GM12864 (cell line): ENCODE measurements around the gene SMAD2.

Source experiments
- DNase-seq: peaks from one replicate; pipeline ENCODE4 v3.0.0-alpha.2; 2011; ENCODE audit warnings: low read depth
- H3K4me3 ChIP-seq: 2 replicates; pipeline ENCODE4 v1.5.1; 2011; ENCODE audit warnings: mild to moderate bottlenecking, low read depth, low read length, control low read depth
- TF ChIP-seq, protein P1 (sequence below): IDR thresholded peaks from 2 replicates; pipeline ENCODE4 v1.5.1; 2011; ENCODE audit warnings: low read depth, mild to moderate bottlenecking, moderate library complexity, low read length, control low read depth, inconsistent platforms; ENCODE audit errors: missing control alignments

Gene SMAD2

GRCh38 chr18:47793609-47794008, 136.8 kb downstream of the SMAD2 start:
- no peak overlapping the region for H3K4me3 ChIP-seq
- TF ChIP-seq, protein P1, sequence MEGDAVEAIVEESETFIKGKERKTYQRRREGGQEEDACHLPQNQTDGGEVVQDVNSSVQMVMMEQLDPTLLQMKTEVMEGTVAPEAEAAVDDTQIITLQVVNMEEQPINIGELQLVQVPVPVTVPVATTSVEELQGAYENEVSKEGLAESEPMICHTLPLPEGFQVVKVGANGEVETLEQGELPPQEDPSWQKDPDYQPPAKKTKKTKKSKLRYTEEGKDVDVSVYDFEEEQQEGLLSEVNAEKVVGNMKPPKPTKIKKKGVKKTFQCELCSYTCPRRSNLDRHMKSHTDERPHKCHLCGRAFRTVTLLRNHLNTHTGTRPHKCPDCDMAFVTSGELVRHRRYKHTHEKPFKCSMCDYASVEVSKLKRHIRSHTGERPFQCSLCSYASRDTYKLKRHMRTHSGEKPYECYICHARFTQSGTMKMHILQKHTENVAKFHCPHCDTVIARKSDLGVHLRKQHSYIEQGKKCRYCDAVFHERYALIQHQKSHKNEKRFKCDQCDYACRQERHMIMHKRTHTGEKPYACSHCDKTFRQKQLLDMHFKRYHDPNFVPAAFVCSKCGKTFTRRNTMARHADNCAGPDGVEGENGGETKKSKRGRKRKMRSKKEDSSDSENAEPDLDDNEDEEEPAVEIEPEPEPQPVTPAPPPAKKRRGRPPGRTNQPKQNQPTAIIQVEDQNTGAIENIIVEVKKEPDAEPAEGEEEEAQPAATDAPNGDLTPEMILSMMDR, result no peak

GRCh38 chr18:47791461-47791985, 138.9 kb downstream of the SMAD2 start:
- TF ChIP-seq, protein P1, result no peak
- no peak overlapping the region for H3K4me3 ChIP-seq
- no peak for DNase-seq

More at GRCh38 chr18:47793609-47794008, 136.8 kb downstream of the SMAD2 start:
- no peak for DNase-seq

GRCh38 chr18:47790036-47790435, 140.4 kb downstream of the SMAD2 start:
- TF ChIP-seq, protein P1, result no peak
- DNase-seq, result no peak
- no peak overlapping the region for H3K4me3 ChIP-seq

DNA sequence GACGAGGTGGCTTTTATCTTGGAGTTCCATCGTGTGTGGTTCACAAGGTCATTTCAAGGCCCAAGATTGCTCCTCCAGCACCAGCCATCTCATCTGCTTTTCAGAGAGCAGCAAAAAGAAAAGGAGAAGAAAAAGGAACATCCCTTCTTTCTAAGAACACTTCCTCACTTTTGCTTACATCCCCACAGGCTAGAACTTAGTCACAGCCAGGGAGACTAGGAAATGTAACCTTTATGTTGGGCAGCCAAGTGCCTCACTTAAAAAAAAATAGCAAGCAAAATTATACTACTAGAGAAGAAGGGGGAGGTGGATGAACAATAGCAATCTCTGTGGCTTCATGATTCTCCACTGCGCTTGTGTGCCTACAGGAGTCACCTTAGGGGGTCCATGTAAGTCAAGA, 141.8 kb downstream of the SMAD2 start:
- DNase-seq, result no peak
- TF ChIP-seq, protein P1, result no peak
- no peak overlapping the region for H3K4me3 ChIP-seq

DNA sequence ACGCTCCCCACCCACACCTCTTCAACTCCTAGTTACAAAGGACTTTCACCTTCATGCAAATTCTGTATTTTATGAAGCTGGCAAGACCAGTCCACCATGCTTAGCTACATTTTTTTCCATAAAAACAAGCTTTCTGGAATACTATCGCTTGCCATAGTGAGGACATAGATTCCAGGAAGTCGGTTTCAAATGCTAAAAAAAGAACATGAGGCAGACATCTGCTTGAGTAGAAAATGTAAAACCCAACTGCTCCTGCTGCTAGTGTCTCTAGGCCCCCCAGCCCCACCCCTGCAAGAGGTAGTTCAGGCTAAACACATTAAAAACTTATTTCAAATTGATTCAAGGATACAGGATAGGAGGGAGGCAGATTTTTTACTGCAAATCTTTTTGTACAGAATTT, 148.9 kb downstream of the SMAD2 start:
- TF ChIP-seq, protein P1, result no peak
- no peak overlapping the region for H3K4me3 ChIP-seq
- DNase-seq, result no peak

DNA sequence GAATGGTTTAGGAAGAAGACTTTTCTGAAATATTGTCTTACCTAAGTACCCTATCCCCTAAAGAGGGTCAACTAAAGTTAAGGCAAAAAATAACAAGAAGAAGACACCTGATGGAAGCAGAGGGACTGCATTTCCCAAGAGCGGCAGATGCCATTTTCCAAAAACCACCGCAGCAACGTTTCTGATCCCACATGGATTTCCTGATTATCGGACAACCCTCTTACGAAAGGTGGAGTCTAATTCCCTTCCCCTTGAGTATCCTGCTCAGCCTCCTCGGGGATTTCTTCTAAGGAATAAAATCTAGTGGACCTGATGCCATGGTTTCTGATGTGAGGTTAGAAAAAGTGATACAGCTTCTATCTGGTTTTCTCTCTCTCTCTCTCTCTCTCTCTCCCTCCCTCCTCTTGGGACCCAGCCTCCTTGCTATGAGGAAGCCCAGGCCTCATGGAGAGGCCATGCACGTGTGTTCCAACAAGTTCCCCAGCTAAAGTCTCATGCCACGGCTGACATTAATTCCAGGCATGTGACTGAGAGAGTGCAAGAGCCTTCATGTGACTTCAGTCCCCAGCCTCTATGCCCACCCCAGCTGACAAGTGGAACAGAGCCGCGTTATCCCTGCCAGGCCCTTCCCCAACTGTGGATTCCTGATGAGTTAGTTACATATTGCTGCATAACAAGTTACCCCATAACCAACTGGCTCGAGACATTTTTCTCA, 150.3 kb downstream of the SMAD2 start:
- TF ChIP-seq, protein P1, result no peak
- H3K4me3 ChIP-seq, result no peak overlapping the region
- DNase-seq, result no peak

- no peak overlapping the region for H3K4me3 ChIP-seq
- DNase-seq, result no peak
- TF ChIP-seq, protein P1, result no peak
These were observed 151.1 kb downstream of the SMAD2 start for GRCh38 chr18:47779381-47779780.
